B cell (primary cell): ENCODE measurements around the gene KRTAP29-1. TPM values are rescaled to one million over a fixed set of nuclear protein-coding genes. Genes with fewer than 3 reads are reported as not detected.

Experiments used
- ATAC-seq: fragments of 200-7000 bp; cut with Tn5 transposase; one replicate; pipeline ENCODE4 v1.10.0; 2021; ENCODE audit warnings: low read depth, mild to moderate bottlenecking, moderate number of reproducible peaks, moderate library complexity
- CTCF ChIA-PET: fragments of 350-600 bp; sonication (Branson Sonifier 250); formaldehyde crosslinking; loops from one replicate; lab custom pipeline; 2021; ENCODE audit warnings: antibody characterized with exemption, inconsistent platforms; lab: Charles Lee
- POLR2A ChIA-PET: fragments of 350-600 bp; sonication (Branson Sonifier 250); formaldehyde crosslinking; loops from one replicate; lab custom pipeline; 2021; ENCODE audit warnings: antibody characterized with exemption; lab: Charles Lee
- DNase-seq: peaks from one replicate; pipeline ENCODE4 v3.0.0; 2013
- H2AFZ ChIP-seq: 2 replicates; pipeline ENCODE4 v1.6.1; 2012; ENCODE audit warnings: mild to moderate bottlenecking, low read depth, low read length; ENCODE audit not compliant: insufficient read depth, poor library complexity, severe bottlenecking
- H3K27ac ChIP-seq, 2 donors: 1 replicate in 1 of 2; 2 replicates in 1 of 2; pipeline ENCODE4 v1.5.1; 2012 to 2013; ENCODE audit warnings: low read length in 2 of 2, mild to moderate bottlenecking in 2 of 2, moderate library complexity in 1 of 2
- H3K27me3 ChIP-seq, 4 experiments: fragments of 200-600 bp in 1 of 4; sonication (generic) in 1 of 4; replicated peaks in 1 of 4; 1 replicate in 2 of 4; 2 replicates in 2 of 4; pipeline versions ENCODE4 v1.6.1 to v1.7.0; 2013 to 2016; ENCODE audit warnings: low read length in 3 of 4, mild to moderate bottlenecking in 2 of 4, mixed read lengths in 1 of 4, moderate library complexity in 1 of 4; ENCODE audit not compliant: insufficient read depth in 4 of 4, control insufficient read depth in 3 of 4; ENCODE audit errors: control extremely low read depth in 1 of 4
- H3K36me3 ChIP-seq, 2 experiments: replicated peaks in 1 of 2; 1 replicate in 1 of 2; 2 replicates in 1 of 2; pipeline versions ENCODE4 v1.6.1 to v1.7.1; 2013; ENCODE audit warnings: low read length in 1 of 2; ENCODE audit not compliant: insufficient read depth in 2 of 2, control insufficient read depth in 1 of 2; ENCODE audit errors: control extremely low read depth in 1 of 2, extremely low read depth in 1 of 2
- H3K4me1 ChIP-seq, 2 donors: fragments of 200-600 bp in 1 of 2; sonication (generic) in 1 of 2; 1 replicate in 1 of 2; 2 replicates in 1 of 2; pipeline versions ENCODE4 v1.5.1 to v1.6.1; 2013 to 2017; ENCODE audit warnings: low read length in 2 of 2; ENCODE audit not compliant: control insufficient read depth in 2 of 2, insufficient read depth in 2 of 2
- H3K4me2 ChIP-seq: replicated peaks from 2 replicates; pipeline ENCODE3; 2012; ENCODE audit warnings: mild to moderate bottlenecking, low read depth, low read length; ENCODE audit not compliant: poor library complexity, severe bottlenecking
- H3K4me3 ChIP-seq, 5 experiments: fragments of 200-600 bp in 1 of 5; sonication (generic) in 1 of 5; 1 replicate in 3 of 5; 2 replicates in 2 of 5; pipeline versions ENCODE4 v1.5.1 to v1.7.0; 2011 to 2016; ENCODE audit warnings: low read length in 4 of 5, mild to moderate bottlenecking in 4 of 5, low read depth in 2 of 5, control low read depth in 1 of 5, moderate library complexity in 1 of 5; ENCODE audit not compliant: insufficient read depth in 1 of 5; ENCODE audit errors: control extremely low read depth in 1 of 5, extremely low read depth in 1 of 5
- H3K79me2 ChIP-seq: fragments of 200-600 bp; sonication (generic); one replicate; pipeline ENCODE4 v1.6.0; 2016; ENCODE audit warnings: low read length; ENCODE audit not compliant: control insufficient read depth, insufficient read depth
- H3K9ac ChIP-seq: fragments of 200-600 bp; sonication (generic); 2 replicates; pipeline ENCODE4 v1.6.1; 2017; ENCODE audit warnings: mild to moderate bottlenecking, low read length, moderate library complexity
- H3K9me3 ChIP-seq, 3 donors: one replicate each; pipeline versions ENCODE4 v1.6.1 to v1.7.1; 2013; ENCODE audit warnings: low read length in 2 of 3; ENCODE audit not compliant: control insufficient read depth in 2 of 3, insufficient read depth in 1 of 3; ENCODE audit errors: control extremely low read depth in 1 of 3
- H4K20me1 ChIP-seq: 2 replicates; pipeline ENCODE4 v1.6.0; 2012; ENCODE audit warnings: mild to moderate bottlenecking, low read length; ENCODE audit not compliant: insufficient read depth, control insufficient read depth, poor library complexity, severe bottlenecking
- H3K27ac Mint-ChIP-seq: one replicate; pipeline ENCODE4 v1.8.0; 2021; ENCODE audit warnings: mixed read lengths
- H3K27me3 Mint-ChIP-seq: one replicate; pipeline ENCODE4 v1.8.0; 2021; ENCODE audit warnings: mixed read lengths
- H3K4me1 Mint-ChIP-seq: one replicate; pipeline ENCODE4 v1.8.0; 2021; ENCODE audit warnings: mixed read lengths
- H3K4me3 Mint-ChIP-seq: one replicate; pipeline ENCODE4 v1.8.0; 2021; ENCODE audit warnings: mixed read lengths
- H3K9me3 Mint-ChIP-seq: one replicate; pipeline ENCODE4 v1.8.0; 2022; ENCODE audit warnings: mixed read lengths; ENCODE audit not compliant: insufficient read depth
- CTCF ChIP-seq: fragments of 200-600 bp; IDR thresholded peaks from one replicate; pipeline ENCODE4 v1.8.0; 2022; ENCODE audit warnings: antibody characterized with exemption, mild to moderate bottlenecking
- EZH2 ChIP-seq: IDR thresholded peaks from 2 replicates; pipeline ENCODE4 v1.6.1; 2012; ENCODE audit warnings: borderline replicate concordance, low read depth, mild to moderate bottlenecking, moderate library complexity, low read length; ENCODE audit not compliant: insufficient read depth, poor library complexity, severe bottlenecking
- WGBS: methylation state at CpG from one replicate; pipeline ENCODE4 v1.1.5; 2013; ENCODE audit warnings: missing lambda C conversion rate; ENCODE audit not compliant: insufficient coverage; 5-methylcytosine and 5-hydroxymethylcytosine counted together
- intact Hi-C: fragments of 100-400 bp; cut with micrococcal nuclease; formaldehyde crosslinking; loops from one replicate; pipeline ENCODE4 v1.10.0; 2022
- polyA plus RNA-seq: library from polyadenylated mRNA; depleted of rRNA; stranded (reverse); fragments of >200 nt; gene quantifications from 2 replicates; pipeline ENCODE4 v1.2.3, GENCODE V29; 2012
- total RNA-seq, 2 donors: library from RNA; stranded (reverse); fragments of 120-200 nt in 1 of 2; gene quantifications; 1 replicate in 1 of 2; 2 replicates in 1 of 2; pipeline versions ENCODE4 v1.2.3 to v1.2.4, GENCODE V29; 2013 to 2022

KRTAP29-1 gene
- total and polyA plus RNA-seq, 2 donors (not counting 1 experiment from before 2014, with no cell fraction given), result 0.43 TPM; not detected in 1

- H3K9me3 ChIP-seq, result peaks cover 0 to 10% (median 0%) of the 10 kb centered on the region in 3 donors
- intact Hi-C loops, result no loop called here
- H3K36me3 ChIP-seq, result no peaks in the 10 kb centered on the region
- H3K4me1 ChIP-seq, result peaks cover 0 to 11% of the 10 kb centered on the region in 2 donors
- H3K27ac Mint-ChIP-seq, result no peak overlapping the region
- 75% methylated on average over 2 of the region's 2 CpGs for WGBS
- H3K4me1 Mint-ChIP-seq, result peaks cover 4% of the 10 kb centered on the region
- TF ChIP-seq CTCF (no peak), EZH2 (no peak)
- H3K27me3 ChIP-seq, result peaks cover 0 to 11% (median 0%) of the 10 kb centered on the region in 4 experiments
- ATAC-seq (no peak), DNase-seq (no peak)
- H2AFZ ChIP-seq, result no peak overlapping the region
- no peak overlapping the region for H3K4me3 ChIP-seq
- no peak overlapping the region for H3K27ac ChIP-seq
- H3K27me3 Mint-ChIP-seq, result peaks cover 16% of the 10 kb centered on the region
- no peaks in the 10 kb centered on the region for H3K79me2 ChIP-seq
- ChIA-PET POLR2A (no interaction called here), CTCF (interaction anchor here (1.5 kb wide), 1 partner anchor 11 kb away, joined by 6 read pairs; no protein-coding TSS in a partner anchor)
- H3K9me3 Mint-ChIP-seq, result peaks cover 6% of the 10 kb centered on the region
- no peak overlapping the region for H3K9ac ChIP-seq
- H3K4me3 Mint-ChIP-seq, result no peak overlapping the region
- no peak overlapping the region for H3K4me2 ChIP-seq
- H4K20me1 ChIP-seq, result no peaks in the 10 kb centered on the region
Observed at GRCh38 chr17:41339571-41340172, 37.0 kb upstream of the KRTAP29-1 start.

GRCh38 chr17:41338961-41339485 is 36.4 kb upstream of the KRTAP29-1 start:
- ChIA-PET CTCF (interaction anchor here (1.5 kb wide), 1 partner anchor 10 kb away, joined by 6 read pairs; no protein-coding TSS in a partner anchor), POLR2A (no interaction called here)
- no peak overlapping the region for H3K4me2 ChIP-seq
- H3K9me3 ChIP-seq, result peaks cover 0 to 10% (median 0%) of the 10 kb centered on the region in 3 donors
- H2AFZ ChIP-seq, result no peak overlapping the region
- TF ChIP-seq CTCF (no peak), EZH2 (no peak)
- Mint-ChIP-seq H3K27ac (peak overlapping the region; percentile 11), H3K9me3 (peaks cover 6% of the 10 kb centered on the region), H3K4me1 (peaks cover 8% of the 10 kb centered on the region), H3K4me3 (no peak overlapping the region), H3K27me3 (peaks cover 16% of the 10 kb centered on the region)
- H3K27ac ChIP-seq, result no peak overlapping the region
- intact Hi-C loops, result no loop called here
- H3K9ac ChIP-seq, result no peak overlapping the region
- ATAC-seq (no peak), DNase-seq (no peak)
- H3K36me3 ChIP-seq, result no peaks in the 10 kb centered on the region
- peaks cover 0 to 11% (median 0%) of the 10 kb centered on the region in 4 experiments for H3K27me3 ChIP-seq
- no peaks in the 10 kb centered on the region for H3K79me2 ChIP-seq
- WGBS, result 26% methylated on average over 3 of the region's 5 CpGs
- H3K4me3 ChIP-seq, result no peak overlapping the region
- H4K20me1 ChIP-seq, result no peaks in the 10 kb centered on the region
- H3K4me1 ChIP-seq, result peaks cover 0 to 13% of the 10 kb centered on the region in 2 donors
